ENCODE data around the gene ILDR2. TPM values are rescaled to one million over a fixed set of nuclear protein-coding genes. Genes with fewer than 3 reads are reported as not detected.

The ILDR2 gene
- total RNA-seq, 1 donor from 2014 or later: 1.2 TPM

GRCh38 chr1:166906647-166907046 lies 68.7 kb downstream of the ILDR2 start:
- no peak overlapping the region for H3K4me3 Mint-ChIP-seq (ENCODE audit: unreplicated experiment)

GRCh38 chr1:166905900-166906299 lies 69.4 kb downstream of the ILDR2 start:
- H3K27me3 Mint-ChIP-seq (ENCODE audit: unreplicated experiment): peaks cover 2% of the 10 kb centered on the region
- DNase-seq (ENCODE audit: low spot score): no peak
- no peak overlapping the region for H3K4me3 Mint-ChIP-seq (ENCODE audit: unreplicated experiment)
- H3K36me3 Mint-ChIP-seq (ENCODE audit: low read depth, unreplicated experiment): no peaks in the 10 kb centered on the region
- H3K9me3 Mint-ChIP-seq (ENCODE audit: unreplicated experiment): no peaks in the 10 kb centered on the region
- no peak for TF ChIP-seq CTCF (IDR thresholded peaks at IDR 0.05; ENCODE audit: unreplicated experiment)
- H3K4me1 Mint-ChIP-seq (ENCODE audit: unreplicated experiment): no peaks in the 10 kb centered on the region
- no peak overlapping the region for H3K27ac Mint-ChIP-seq (ENCODE audit: unreplicated experiment)

More at GRCh38 chr1:166906647-166907046, 68.7 kb downstream of the ILDR2 start:
- DNase-seq (ENCODE audit: low spot score): no peak
- Mint-ChIP-seq H3K9me3 (ENCODE audit: unreplicated experiment) (peaks cover under 1% of the 10 kb centered on the region), H3K27me3 (ENCODE audit: unreplicated experiment) (peaks cover 2% of the 10 kb centered on the region), H3K4me1 (ENCODE audit: unreplicated experiment) (no peaks in the 10 kb centered on the region), H3K27ac (ENCODE audit: unreplicated experiment) (no peak overlapping the region), H3K36me3 (ENCODE audit: low read depth, unreplicated experiment) (no peaks in the 10 kb centered on the region)
- no peak for TF ChIP-seq CTCF (IDR thresholded peaks at IDR 0.05; ENCODE audit: unreplicated experiment)

GRCh38 chr1:166905136-166905535 lies 70.2 kb downstream of the ILDR2 start:
- DNase-seq (ENCODE audit: low spot score): no peak
- H3K27ac Mint-ChIP-seq (ENCODE audit: unreplicated experiment): no peak overlapping the region
- H3K36me3 Mint-ChIP-seq (ENCODE audit: low read depth, unreplicated experiment): no peaks in the 10 kb centered on the region
- no peaks in the 10 kb centered on the region for H3K4me1 Mint-ChIP-seq (ENCODE audit: unreplicated experiment)
- peaks cover 2% of the 10 kb centered on the region for H3K27me3 Mint-ChIP-seq (ENCODE audit: unreplicated experiment)
- H3K4me3 Mint-ChIP-seq (ENCODE audit: unreplicated experiment): no peak overlapping the region
- no peak for TF ChIP-seq CTCF (IDR thresholded peaks at IDR 0.05; ENCODE audit: unreplicated experiment)
- no peaks in the 10 kb centered on the region for H3K9me3 Mint-ChIP-seq (ENCODE audit: unreplicated experiment)

- Mint-ChIP-seq H3K4me3 (ENCODE audit: unreplicated experiment) (no peak overlapping the region), H3K9me3 (ENCODE audit: unreplicated experiment) (no peaks in the 10 kb centered on the region), H3K36me3 (ENCODE audit: low read depth, unreplicated experiment) (no peaks in the 10 kb centered on the region), H3K27me3 (ENCODE audit: unreplicated experiment) (peaks cover 4% of the 10 kb centered on the region), H3K4me1 (ENCODE audit: unreplicated experiment) (no peaks in the 10 kb centered on the region), H3K27ac (ENCODE audit: unreplicated experiment) (no peak overlapping the region)
- no peak for TF ChIP-seq CTCF (IDR thresholded peaks at IDR 0.05; ENCODE audit: unreplicated experiment)
- DNase-seq (ENCODE audit: low spot score): no peak
Measured at GRCh38 chr1:166903232-166903631, 72.1 kb downstream of the ILDR2 start.

GRCh38 chr1:166902279-166902678 lies 73.1 kb downstream of the ILDR2 start:
- Mint-ChIP-seq H3K27me3 (ENCODE audit: unreplicated experiment) (peaks cover 4% of the 10 kb centered on the region), H3K36me3 (ENCODE audit: low read depth, unreplicated experiment) (no peaks in the 10 kb centered on the region), H3K27ac (ENCODE audit: unreplicated experiment) (no peak overlapping the region), H3K4me3 (ENCODE audit: unreplicated experiment) (no peak overlapping the region), H3K9me3 (ENCODE audit: unreplicated experiment) (no peaks in the 10 kb centered on the region), H3K4me1 (ENCODE audit: unreplicated experiment) (no peaks in the 10 kb centered on the region)
- no peak for TF ChIP-seq CTCF (IDR thresholded peaks at IDR 0.05; ENCODE audit: unreplicated experiment)
- DNase-seq (ENCODE audit: low spot score): no peak
